H1 (cell line): ENCODE measurements around the gene HTR3E. TPM values are rescaled to one million over a fixed set of nuclear protein-coding genes. Genes with fewer than 3 reads are reported as not detected.

Experiments used
- ATF3 ChIP-seq: IDR thresholded peaks from 2 replicates; pipeline ENCODE4 v1.6.1; 2011; ENCODE audit warnings: low read depth, mild to moderate bottlenecking, low read length; ENCODE audit not compliant: insufficient read depth
- BRCA1 ChIP-seq: IDR thresholded peaks from 2 replicates; pipeline ENCODE4 v1.6.1; 2012; ENCODE audit warnings: low read depth, low read length, improper control_type of control experiment
- CBX8 ChIP-seq: fragments of 300-800, 300-1000 bp; sonication (generic); IDR thresholded peaks from 2 replicates; pipeline ENCODE4 v1.7.1; 2016; ENCODE audit warnings: low read depth, low read length, borderline replicate concordance
- CEBPB ChIP-seq: IDR thresholded peaks from 2 replicates; pipeline ENCODE4 v1.6.1; 2012; ENCODE audit warnings: low read depth, low read length
- CHD1 ChIP-seq: IDR thresholded peaks from 2 replicates; pipeline ENCODE4 v1.6.1; 2012; ENCODE audit warnings: low read depth, low read length, improper control_type of control experiment
- CTBP2 ChIP-seq: IDR thresholded peaks from 2 replicates; pipeline ENCODE4 v1.7.0; 2011; ENCODE audit warnings: borderline replicate concordance, mild to moderate bottlenecking, moderate library complexity, mixed read lengths, low read length; ENCODE audit not compliant: insufficient read depth, insufficient read length
- EGR1 ChIP-seq: IDR thresholded peaks from 2 replicates; pipeline ENCODE4 v1.6.1; 2011; ENCODE audit warnings: low read depth, low read length, borderline replicate concordance
- EP300 ChIP-seq, 2 experiments: IDR thresholded peaks; 1 replicate in 1 of 2; 2 replicates in 1 of 2; pipeline ENCODE4 v1.6.1; 2011 to 2012; ENCODE audit warnings: low read depth in 2 of 2, low read length in 2 of 2, mild to moderate bottlenecking in 2 of 2, borderline replicate concordance in 1 of 2, inconsistent platforms in 1 of 2, moderate library complexity in 1 of 2
- GTF2F1 ChIP-seq: IDR thresholded peaks from 2 replicates; pipeline ENCODE4 v1.6.1; 2012; ENCODE audit warnings: low read depth, low read length, improper control_type of control experiment, borderline replicate concordance
- HDAC6 ChIP-seq: IDR thresholded peaks from one replicate; pipeline ENCODE4 v1.7.1; 2012; ENCODE audit warnings: low read depth, mild to moderate bottlenecking, inconsistent platforms, low read length, moderate library complexity
- JUN ChIP-seq: IDR thresholded peaks from 2 replicates; pipeline ENCODE4 v1.6.1; 2011; ENCODE audit warnings: low read depth, mild to moderate bottlenecking, improper control_type of control experiment, low read length
- JUND ChIP-seq: IDR thresholded peaks from 2 replicates; pipeline ENCODE4 v1.6.1; 2011; ENCODE audit warnings: mild to moderate bottlenecking, improper control_type of control experiment, low read length
- KDM1A ChIP-seq: fragments of 200-600, 300-600 bp; sonication (generic); IDR thresholded peaks from 2 replicates; pipeline ENCODE4 v1.7.1; 2016; ENCODE audit warnings: mild to moderate bottlenecking, low read length, borderline replicate concordance
- MAFK ChIP-seq: IDR thresholded peaks from 2 replicates; pipeline ENCODE4 v1.6.1; 2012; ENCODE audit warnings: low read depth, mild to moderate bottlenecking, improper control_type of control experiment, low read length
- NANOG ChIP-seq: IDR thresholded peaks from 2 replicates; pipeline ENCODE4 v1.6.1; 2011; ENCODE audit warnings: low read length, low read depth, mild to moderate bottlenecking, inconsistent platforms; ENCODE audit not compliant: insufficient read depth, poor library complexity, severe bottlenecking
- POLR2AphosphoS5 ChIP-seq: IDR thresholded peaks from 2 replicates; pipeline ENCODE4 v1.6.1; 2011; ENCODE audit warnings: low read depth, low read length
- RAD21 ChIP-seq, 2 experiments: IDR thresholded peaks in 1 of 2; conservative IDR thresholded peaks in 1 of 2; 2 replicates each; pipeline ENCODE4 v1.6.1; 2011; ENCODE audit warnings: low read depth in 2 of 2, low read length in 2 of 2, improper control_type of control experiment in 1 of 2, inconsistent platforms in 1 of 2, mild to moderate bottlenecking in 1 of 2, moderate library complexity in 1 of 2
- RNF2 ChIP-seq: fragments of 200-900, 300-1000 bp; sonication (generic); IDR thresholded peaks from 2 replicates; pipeline ENCODE4 v1.7.1; 2016; ENCODE audit warnings: borderline replicate concordance, low read depth, mild to moderate bottlenecking, antibody characterized with exemption, low read length; ENCODE audit not compliant: poor library complexity, severe bottlenecking; ENCODE audit errors: missing control alignments
- SIRT6 ChIP-seq: IDR thresholded peaks from one replicate; pipeline ENCODE4 v1.7.1; 2012; ENCODE audit warnings: low read length, inconsistent platforms
- SRF ChIP-seq: IDR thresholded peaks from 2 replicates; pipeline ENCODE4 v1.6.1; 2011; ENCODE audit warnings: mild to moderate bottlenecking, low read depth, low read length, moderate library complexity
- TAF1 ChIP-seq: IDR thresholded peaks from 2 replicates; pipeline ENCODE4 v1.6.1; 2011; ENCODE audit warnings: mild to moderate bottlenecking, low read depth, low read length
- TAF7 ChIP-seq: optimal IDR thresholded peaks from 2 replicates; pipeline ENCODE3; 2011; ENCODE audit warnings: low read depth, mild to moderate bottlenecking, inconsistent platforms, low read length, moderate library complexity, borderline replicate concordance
- TCF12 ChIP-seq: IDR thresholded peaks from 2 replicates; pipeline ENCODE4 v1.6.1; 2011; ENCODE audit warnings: low read depth, mild to moderate bottlenecking, low read length
- polyA plus RNA-seq, 7 experiments: library from polyadenylated mRNA; depleted of rRNA in 3 of 7; stranded (reverse) in 5 of 7; unstranded in 2 of 7; fragments of >200 nt in 5 of 7; fragments of 200-250 nt in 2 of 7; gene quantifications; 1 replicate in 5 of 7; 2 replicates in 1 of 7; 4 replicates in 1 of 7; pipeline versions ENCODE4 v1.2.1 to v1.2.3, GENCODE V29; 2011 to 2013; ENCODE audit warnings: missing spikeins in 2 of 7, mixed read lengths in 2 of 7
- total RNA-seq: library from RNA; stranded (reverse); fragmentation: NEBNext Ultra II Directional; extraction: Animal tissue kit (Norgen Biotek cat#: 25700); gene quantifications from 2 replicates; pipeline ENCODE4 v1.2.1, GENCODE V29; 2021

Gene HTR3E
- total and polyA plus RNA-seq, 2 of the 8 experiments (the other 6 are each of a cell fraction or from before 2014, with no cell fraction given): not detected

- TF ChIP-seq RNF2 (no peak), KDM1A (no peak), ATF3 (no peak), CTBP2 (no peak), CEBPB (no peak), GTF2F1 (no peak), HDAC6 (no peak), EGR1 (no peak), MAFK (no peak), EP300 (IDR thresholded peaks at IDR 0.05; ENCODE audit: borderline replicate concordance in 1 of 2, low read depth in 2 of 2, low read length in 2 of 2) (0 out of 3 replicates have a peak, but pooled peaks of 1 of the 2 experiments have one; percentile 25), SRF (no peak), BRCA1 (no peak), CBX8 (no peak), CHD1 (no peak), POLR2AphosphoS5 (peak; percentile 40; the same call in 1 of the 2 replicates), SIRT6 (no peak), JUN (no peak), TCF12 (no peak), TAF1 (peak; percentile 86), JUND (no peak), TAF7 (peak; percentile 88), RAD21 (IDR thresholded peaks at IDR 0.05 in 1 of 2, conservative IDR thresholded peaks at IDR 0.05 in 1 of 2; ENCODE audit: low read depth in 2 of 2, low read length in 2 of 2) (peak in 1 of 2 experiments; percentile 15; a peak in 1 of 4 replicates), NANOG (no peak)
Measured at GRCh38 chr3:184135149-184135910, 38.5 kb downstream of the HTR3E start, which contains the start of gene EIF2B5 (continued).
